ENCODE measurements around the gene FAR1. TPM values are rescaled to one million over a fixed set of nuclear protein-coding genes. Genes with fewer than 3 reads are reported as not detected.
A peak's percentile ranks its signal among the peaks of the same experiment; 100 is the strongest.
"Not testable (repeated sequence)": the region's sequence is repeated elsewhere in the genome, so short reads cannot be mapped to it uniquely, and the experiment has no call there.

Gene FAR1
- total and polyA plus RNA-seq, 8 donors = 51.0 to 112 (median 99.7) TPM

- H3K9me3 ChIP-seq = no peaks in the 10 kb centered on the region
- ATAC-seq = no peak
- H3K27ac ChIP-seq = no peak overlapping the region
- intact Hi-C loops (cut with DNase I) = no loop called here
- no peaks in the 10 kb centered on the region for H3K4me1 ChIP-seq
- TF ChIP-seq CTCF (IDR thresholded peaks at IDR 0.05) = no peak
- peaks cover 0 to 57% of the 10 kb centered on the region in 2 donors for H3K36me3 ChIP-seq
- DNase-seq = no peak
- no peak overlapping the region for H3K4me3 ChIP-seq
- no peaks in the 10 kb centered on the region for H3K27me3 ChIP-seq
Measured at GRCh38 chr11:13721760-13722159, 53.3 kb downstream of the FAR1 start.

GRCh38 chr11:13726456-13726855 is 58.0 kb downstream of the FAR1 start:
- ATAC-seq = no peak
- Histone ChIP-seq H3K27ac (no peak overlapping the region), H3K27me3 (no peaks in the 10 kb centered on the region), H3K4me1 (no peaks in the 10 kb centered on the region), H3K9me3 (no peaks in the 10 kb centered on the region), H3K4me3 (no peak overlapping the region), H3K36me3 (peaks cover 0 to 61% of the 10 kb centered on the region in 2 donors)
- intact Hi-C loops (cut with DNase I) = no loop called here
- no peak for TF ChIP-seq CTCF (IDR thresholded peaks at IDR 0.05)
- no peak for DNase-seq

GRCh38 chr11:13728076-13728475 is 59.6 kb downstream of the FAR1 start:
- no peaks in the 10 kb centered on the region for H3K27me3 ChIP-seq

GRCh38 chr11:13734530-13734929 is 66.1 kb downstream of the FAR1 start:
- ATAC-seq = no peak
- Histone ChIP-seq H3K36me3 (peaks cover 0 to 15% of the 10 kb centered on the region in 2 donors), H3K9me3 (no peaks in the 10 kb centered on the region), H3K4me1 (no peaks in the 10 kb centered on the region), H3K27ac (no peak overlapping the region), H3K4me3 (no peak overlapping the region), H3K27me3 (no peaks in the 10 kb centered on the region)
- TF ChIP-seq CTCF (IDR thresholded peaks at IDR 0.05) = no peak
- no peak for DNase-seq
- intact Hi-C loops (cut with DNase I) = no loop called here

More at GRCh38 chr11:13728076-13728475, 59.6 kb downstream of the FAR1 start:
- no peak for TF ChIP-seq CTCF (IDR thresholded peaks at IDR 0.05)
- no peak overlapping the region for H3K27ac ChIP-seq
- no peak for ATAC-seq
- no peaks in the 10 kb centered on the region for H3K9me3 ChIP-seq
- peaks cover 0 to 49% of the 10 kb centered on the region in 2 donors for H3K36me3 ChIP-seq
- no peak for DNase-seq
- no peak overlapping the region for H3K4me3 ChIP-seq
- intact Hi-C loops (cut with DNase I) = no loop called here
- no peaks in the 10 kb centered on the region for H3K4me1 ChIP-seq

- Histone ChIP-seq H3K27ac (no peak overlapping the region), H3K36me3 (no peaks in the 10 kb centered on the region), H3K27me3 (no peaks in the 10 kb centered on the region), H3K9me3 (no peaks in the 10 kb centered on the region), H3K4me1 (no peaks in the 10 kb centered on the region), H3K4me3 (no peak overlapping the region)
- intact Hi-C loops (cut with DNase I) = no loop called here
- no peak for DNase-seq
- no peak for TF ChIP-seq CTCF (IDR thresholded peaks at IDR 0.05)
- ATAC-seq = peak; percentile 29
Measured at GRCh38 chr11:13745165-13745564, 76.7 kb downstream of the FAR1 start.

- H3K9me3 ChIP-seq; ATAC-seq; H3K4me3 ChIP-seq; intact Hi-C loops (cut with DNase I); H3K4me1 ChIP-seq; H3K27ac ChIP-seq; DNase-seq; H3K27me3 ChIP-seq; H3K36me3 ChIP-seq: not testable (repeated sequence)
Measured at GRCh38 chr11:13753316-13753715, 84.8 kb downstream of the FAR1 start.

All from left lung (tissue), 10 donors.